NT2/D1 (cell line): ENCODE results near the gene MRPL11.

Experiments used
- YY1 ChIP-seq: IDR thresholded peaks from 2 replicates; pipeline ENCODE4 v1.6.1; 2011; ENCODE audit not compliant: insufficient read length, insufficient read depth
- ZNF274 ChIP-seq: IDR thresholded peaks from 2 replicates; pipeline ENCODE4 v1.6.1; 2011; ENCODE audit warnings: mild to moderate bottlenecking, low read depth, low read length

DNA sequence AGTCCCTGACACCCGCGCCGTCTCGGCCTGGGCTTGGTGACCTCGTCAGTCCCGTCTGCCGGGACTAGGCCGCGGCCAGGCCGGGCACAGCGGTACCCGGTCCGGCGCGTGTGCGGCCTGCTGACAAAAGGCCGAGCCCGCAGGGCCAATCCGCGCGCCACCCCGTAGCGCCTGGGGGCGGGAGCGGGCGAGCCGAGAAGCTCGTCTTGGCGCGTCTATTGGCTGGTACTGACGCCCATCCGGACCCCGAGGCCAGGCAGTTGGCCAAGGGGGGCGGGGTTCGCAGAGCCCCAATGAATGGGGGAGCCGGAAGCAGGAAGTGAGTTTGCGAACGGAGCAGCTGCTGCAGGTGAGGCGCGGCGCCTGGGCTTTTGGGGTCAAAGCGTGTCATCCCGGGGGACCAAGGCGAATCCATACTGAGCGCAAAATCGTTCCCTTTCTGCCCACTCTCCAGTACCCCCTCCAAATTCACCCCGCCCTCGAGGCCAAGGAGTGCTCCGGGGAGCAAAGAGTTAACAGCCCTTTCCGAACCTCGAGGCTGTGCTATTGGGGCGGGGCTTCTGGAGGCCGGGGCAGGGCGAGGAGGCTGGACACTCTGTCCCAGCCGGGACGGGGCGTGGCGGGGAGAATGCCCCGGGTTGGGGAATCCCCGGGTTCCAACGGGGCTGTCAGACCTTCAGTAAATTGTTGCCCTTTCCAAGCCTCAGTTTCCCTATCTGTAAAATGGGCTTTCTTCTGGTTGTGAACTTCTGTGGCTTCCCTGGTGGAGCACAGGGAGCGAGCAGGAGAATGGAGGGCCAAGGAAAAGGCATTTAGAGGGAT, 41.7 kb upstream of the MRPL11 start, which contains the start of gene DPP3:
- TF ChIP-seq YY1 = no peak
- TF ChIP-seq ZNF274 = no peak
